Measurements from ENCODE around the gene OPCML.

Gene OPCML

DNA sequence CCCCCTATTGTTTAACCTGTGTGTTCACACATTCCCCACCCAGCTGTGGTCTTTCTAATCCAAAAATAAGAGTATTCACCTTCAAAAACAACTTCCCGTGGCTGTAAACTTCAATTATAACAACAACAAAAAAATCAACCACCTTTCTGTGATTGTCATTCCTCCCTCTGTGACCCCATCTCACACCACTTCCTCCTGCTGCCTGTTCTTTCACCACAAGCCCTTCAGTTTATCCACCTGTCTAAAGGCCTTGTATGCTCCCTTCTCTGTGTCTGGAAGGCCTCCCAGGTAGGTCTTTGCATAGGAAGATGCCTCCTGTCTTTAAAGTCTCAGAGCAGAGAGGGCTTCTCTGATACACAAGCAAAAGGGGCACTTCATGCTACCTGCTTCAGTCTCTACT is 707.7 kb downstream of the OPCML start:
- Histone ChIP-seq H3K9ac (ENCODE audit: low read depth, low read length) (no peak overlapping the region), H3K36me3 (ENCODE audit: insufficient read depth, low read length) (no peaks in the 10 kb centered on the region), H3K4me1 (ENCODE audit: insufficient read depth, low read length) (peaks cover 25% of the 10 kb centered on the region), H3K9me3 (ENCODE audit: control insufficient read depth, insufficient read depth, low read length) (no peaks in the 10 kb centered on the region)

DNA sequence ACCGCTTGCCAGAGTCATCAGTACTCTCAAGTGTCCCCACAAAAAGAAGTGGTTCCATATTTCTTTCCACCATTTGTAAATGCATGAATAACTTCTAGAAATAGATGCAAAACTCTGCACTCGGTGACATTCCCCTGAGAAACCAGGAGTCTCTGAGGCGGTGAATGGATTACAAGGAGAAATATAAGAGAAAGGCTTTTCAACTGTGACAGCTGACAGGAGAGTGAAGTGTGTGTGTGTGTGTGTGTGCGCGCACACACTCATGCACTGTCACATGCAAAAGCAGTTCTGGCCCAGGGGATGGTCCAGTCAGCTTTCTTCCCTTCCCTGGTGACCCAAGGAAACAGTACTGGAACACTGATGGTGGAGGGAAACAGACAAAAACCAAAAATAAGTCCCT is 710.0 kb downstream of the OPCML start:
- no peaks in the 10 kb centered on the region for H3K36me3 ChIP-seq (ENCODE audit: insufficient read depth, low read length)
- H3K9me3 ChIP-seq (ENCODE audit: control insufficient read depth, insufficient read depth, low read length): no peaks in the 10 kb centered on the region
- no peak overlapping the region for H3K9ac ChIP-seq (ENCODE audit: low read depth, low read length)
- peaks cover 25% of the 10 kb centered on the region for H3K4me1 ChIP-seq (ENCODE audit: insufficient read depth, low read length)

DNA sequence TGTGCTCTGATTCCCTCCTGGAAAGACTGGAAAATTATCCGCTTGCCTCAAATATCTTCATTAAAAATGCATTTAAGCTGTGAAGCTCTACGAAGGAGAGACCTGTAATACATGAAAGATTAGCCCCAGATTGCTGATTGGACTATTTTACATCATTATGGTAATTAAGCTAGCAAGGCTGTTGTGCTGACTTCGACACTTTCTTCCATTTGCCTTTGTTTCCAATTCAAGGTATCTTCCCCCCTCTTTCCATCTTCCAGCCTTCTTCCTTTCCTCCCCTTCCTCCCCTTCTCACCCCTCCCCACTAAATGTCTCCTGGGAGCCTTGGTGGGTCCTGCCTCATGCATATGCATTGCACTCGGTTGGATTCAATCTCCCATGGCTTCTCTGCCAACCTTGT is 710.8 kb downstream of the OPCML start:
- no peak overlapping the region; the same call in 1 of the 2 replicates for H3K9ac ChIP-seq (ENCODE audit: low read depth, low read length)
- no peaks in the 10 kb centered on the region for H3K36me3 ChIP-seq (ENCODE audit: insufficient read depth, low read length)
- H3K9me3 ChIP-seq (ENCODE audit: control insufficient read depth, insufficient read depth, low read length): no peaks in the 10 kb centered on the region
- H3K4me1 ChIP-seq (ENCODE audit: insufficient read depth, low read length): peaks cover 25% of the 10 kb centered on the region

DNA sequence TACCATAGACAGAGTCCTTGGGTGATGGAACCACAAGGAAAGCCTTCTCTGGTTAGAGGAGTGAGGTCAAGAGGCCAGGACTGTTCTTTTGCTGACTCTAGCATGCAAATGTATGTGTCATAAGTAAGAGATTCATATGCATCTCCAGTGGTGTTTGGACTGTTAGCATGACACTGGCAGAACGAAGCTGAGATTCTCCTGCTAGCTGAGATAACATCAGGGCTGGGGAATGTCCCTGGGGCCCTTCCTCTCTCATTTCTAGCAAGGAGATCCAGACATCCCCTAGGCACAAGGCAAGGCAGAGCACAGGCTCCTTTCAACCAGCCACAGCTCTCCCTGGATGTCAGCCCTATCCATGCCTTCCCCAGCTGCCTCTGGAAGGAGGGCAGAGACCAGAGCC is 711.3 kb downstream of the OPCML start:
- Histone ChIP-seq H3K4me1 (ENCODE audit: insufficient read depth, low read length) (peaks cover 25% of the 10 kb centered on the region), H3K9ac (ENCODE audit: low read depth, low read length) (no peak overlapping the region), H3K36me3 (ENCODE audit: insufficient read depth, low read length) (no peaks in the 10 kb centered on the region), H3K9me3 (ENCODE audit: control insufficient read depth, insufficient read depth, low read length) (no peaks in the 10 kb centered on the region)

DNA sequence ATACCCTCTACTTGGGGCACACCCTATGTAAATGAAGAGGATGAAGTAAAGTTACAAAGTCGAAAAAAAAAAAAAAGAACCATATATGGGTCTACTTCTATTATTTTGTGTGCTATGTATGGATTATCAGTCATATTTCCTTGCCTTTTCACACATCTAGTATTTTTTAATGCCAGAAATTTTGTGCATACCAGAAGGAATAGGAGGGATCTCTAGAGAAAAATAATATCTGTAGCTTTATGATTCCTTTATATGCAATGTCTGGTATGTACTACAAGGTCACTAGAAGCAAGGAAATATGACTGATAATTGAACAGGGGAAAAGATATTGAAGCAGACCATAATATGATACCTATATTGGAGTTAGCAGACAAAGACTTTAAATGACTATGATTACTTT is 713.4 kb downstream of the OPCML start:
- Histone ChIP-seq H3K9me3 (ENCODE audit: control insufficient read depth, insufficient read depth, low read length) (no peaks in the 10 kb centered on the region), H3K4me1 (ENCODE audit: insufficient read depth, low read length) (peaks cover 32% of the 10 kb centered on the region), H3K36me3 (ENCODE audit: insufficient read depth, low read length) (no peaks in the 10 kb centered on the region), H3K9ac (ENCODE audit: low read depth, low read length) (no peak overlapping the region)

DNA sequence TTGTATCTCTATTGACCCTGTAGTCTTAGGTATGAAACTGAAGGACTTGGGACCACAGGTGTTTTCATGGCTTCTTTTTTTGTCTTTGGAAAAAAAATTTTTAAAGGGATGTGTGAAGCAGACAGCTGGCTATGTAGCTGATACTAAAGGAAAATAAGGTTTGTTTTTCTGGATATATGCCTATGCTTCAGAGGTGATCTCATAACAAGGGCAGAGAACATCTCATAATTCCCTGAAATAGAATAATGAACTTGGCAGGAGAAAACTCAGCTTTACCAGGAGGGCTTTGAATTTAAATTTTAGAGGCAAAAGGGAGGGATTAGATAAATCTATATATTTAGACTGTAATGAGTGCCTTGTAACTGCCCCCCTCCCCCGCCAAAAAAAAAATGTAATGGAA is 714.9 kb downstream of the OPCML start:
- Histone ChIP-seq H3K4me1 (ENCODE audit: insufficient read depth, low read length) (peaks cover 30% of the 10 kb centered on the region), H3K36me3 (ENCODE audit: insufficient read depth, low read length) (no peaks in the 10 kb centered on the region), H3K9me3 (ENCODE audit: control insufficient read depth, insufficient read depth, low read length) (no peaks in the 10 kb centered on the region), H3K9ac (ENCODE audit: low read depth, low read length) (no peak overlapping the region)

DNA sequence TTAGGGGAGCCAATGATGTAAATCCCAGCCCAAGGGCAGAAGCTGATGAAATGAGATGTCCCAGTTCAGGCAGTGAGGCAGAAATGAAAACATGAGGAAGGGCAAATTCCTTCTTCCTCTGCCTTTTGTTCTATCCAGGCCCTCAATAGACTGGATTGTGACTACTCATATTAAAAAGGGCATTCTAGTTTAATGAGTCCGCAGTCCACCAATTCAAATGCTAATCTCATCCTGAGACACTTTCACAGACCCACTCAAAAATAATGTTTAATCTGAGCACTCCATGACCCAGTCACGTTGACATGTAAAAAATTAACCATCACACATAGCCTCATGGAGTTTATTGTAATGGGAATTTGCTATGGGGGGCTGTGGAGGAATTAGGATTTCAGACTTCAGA is 717.9 kb downstream of the OPCML start:
- H3K9me3 ChIP-seq (ENCODE audit: control insufficient read depth, insufficient read depth, low read length): no peaks in the 10 kb centered on the region
- H3K36me3 ChIP-seq (ENCODE audit: insufficient read depth, low read length): no peaks in the 10 kb centered on the region

DNA sequence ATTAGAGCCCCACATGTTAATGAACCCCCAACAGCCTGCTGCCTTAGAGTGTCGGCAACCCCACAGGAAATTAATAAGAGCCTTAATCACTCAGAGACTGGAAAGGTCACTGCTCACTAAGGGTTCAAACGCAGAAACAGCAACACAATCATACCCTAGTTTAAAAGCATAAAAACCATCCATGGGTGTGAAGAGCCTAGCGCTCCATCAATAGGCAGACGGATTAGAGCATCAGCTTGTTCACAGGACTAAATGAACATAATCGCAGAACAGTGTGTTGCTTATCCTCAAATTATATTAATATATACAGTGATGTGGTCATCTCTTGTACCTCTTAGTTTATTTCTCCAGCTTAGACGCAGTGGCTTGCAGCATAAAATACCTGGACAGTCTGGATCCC is 720.7 kb downstream of the OPCML start:
- Histone ChIP-seq H3K9ac (ENCODE audit: low read depth, low read length) (no peak overlapping the region), H3K36me3 (ENCODE audit: insufficient read depth, low read length) (no peaks in the 10 kb centered on the region), H3K9me3 (ENCODE audit: control insufficient read depth, insufficient read depth, low read length) (no peaks in the 10 kb centered on the region), H3K4me1 (ENCODE audit: insufficient read depth, low read length) (peaks cover 8% of the 10 kb centered on the region; the same call in 1 of the 2 replicates)

More for the DNA sequence above, 717.9 kb downstream of the OPCML start:
- Histone ChIP-seq H3K4me1 (ENCODE audit: insufficient read depth, low read length) (peaks cover 8% of the 10 kb centered on the region; the same call in 1 of the 2 replicates), H3K9ac (ENCODE audit: low read depth, low read length) (no peak overlapping the region)

DNA sequence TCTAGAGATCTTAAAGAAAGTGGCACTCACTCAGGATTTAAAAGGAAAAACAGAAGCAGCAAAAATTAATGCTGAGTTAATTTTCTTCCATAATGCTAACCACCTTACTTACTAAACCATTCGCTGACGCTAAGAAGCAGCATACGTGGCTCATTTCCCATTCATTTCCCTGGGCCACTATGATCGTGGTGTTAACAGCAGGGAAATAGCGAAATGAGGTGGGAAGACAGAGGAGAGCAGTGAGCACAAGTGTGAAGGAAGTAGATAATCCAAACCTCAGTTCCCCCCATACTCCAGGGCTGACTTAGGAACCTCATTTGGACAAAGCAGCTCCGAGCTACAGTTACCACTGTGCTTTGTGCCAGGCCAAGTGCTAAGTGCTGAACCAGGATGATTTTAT is 723.2 kb downstream of the OPCML start:
- Histone ChIP-seq H3K9me3 (ENCODE audit: control insufficient read depth, insufficient read depth, low read length) (no peaks in the 10 kb centered on the region), H3K4me1 (ENCODE audit: insufficient read depth, low read length) (peaks cover 2% of the 10 kb centered on the region; the same call in 1 of the 2 replicates), H3K36me3 (ENCODE audit: insufficient read depth, low read length) (no peaks in the 10 kb centered on the region), H3K9ac (ENCODE audit: low read depth, low read length) (no peak overlapping the region)

DNA sequence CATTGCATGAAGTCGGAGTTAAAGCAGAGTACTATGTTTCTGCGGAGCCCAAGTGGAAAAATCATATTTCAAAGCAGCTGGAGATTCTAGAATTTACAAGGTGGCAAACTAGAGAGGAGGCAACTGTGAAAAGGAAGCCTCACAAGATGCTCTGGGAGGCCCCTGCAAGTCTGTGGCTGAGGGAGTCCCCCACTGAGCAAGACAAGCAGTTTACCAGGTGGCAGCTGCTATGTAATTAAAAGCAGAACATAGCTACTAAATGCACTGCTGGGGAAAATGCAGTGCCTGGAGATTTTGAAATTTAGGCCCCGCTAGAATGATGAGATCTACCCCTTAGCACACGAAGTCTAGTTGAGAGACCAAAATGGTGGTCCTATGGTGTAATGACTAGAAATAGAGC is 728.0 kb downstream of the OPCML start:
- H3K9me3 ChIP-seq (ENCODE audit: control insufficient read depth, insufficient read depth, low read length): no peaks in the 10 kb centered on the region
- no peaks in the 10 kb centered on the region for H3K4me1 ChIP-seq (ENCODE audit: insufficient read depth, low read length)
- no peak overlapping the region for H3K9ac ChIP-seq (ENCODE audit: low read depth, low read length)
- H3K36me3 ChIP-seq (ENCODE audit: insufficient read depth, low read length): no peaks in the 10 kb centered on the region; the same call in 1 of the 2 replicates

DNA sequence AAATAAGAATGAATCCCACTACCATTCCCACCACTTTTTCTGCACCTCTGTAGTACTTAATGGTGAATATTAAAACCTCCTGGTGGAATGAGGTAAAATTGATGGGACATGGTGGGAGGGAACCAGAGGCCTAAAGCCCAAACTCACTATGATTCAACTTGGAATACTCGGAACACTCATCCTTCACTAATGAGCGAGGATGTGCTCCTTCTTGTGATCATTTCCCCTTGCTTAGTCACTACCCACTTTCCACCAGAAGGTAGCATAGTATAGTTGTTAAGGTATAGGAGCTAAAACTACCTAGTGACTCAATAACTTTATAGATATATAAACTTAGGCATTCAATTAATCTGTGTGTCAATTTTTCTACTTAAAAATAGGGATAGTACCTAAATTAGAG is 728.9 kb downstream of the OPCML start:
- no peaks in the 10 kb centered on the region for H3K4me1 ChIP-seq (ENCODE audit: insufficient read depth, low read length)
- no peaks in the 10 kb centered on the region; the same call in 1 of the 2 replicates for H3K9me3 ChIP-seq (ENCODE audit: control insufficient read depth, insufficient read depth, low read length)
- no peaks in the 10 kb centered on the region; the same call in 1 of the 2 replicates for H3K36me3 ChIP-seq (ENCODE audit: insufficient read depth, low read length)
- no peak overlapping the region for H3K9ac ChIP-seq (ENCODE audit: low read depth, low read length)

DNA sequence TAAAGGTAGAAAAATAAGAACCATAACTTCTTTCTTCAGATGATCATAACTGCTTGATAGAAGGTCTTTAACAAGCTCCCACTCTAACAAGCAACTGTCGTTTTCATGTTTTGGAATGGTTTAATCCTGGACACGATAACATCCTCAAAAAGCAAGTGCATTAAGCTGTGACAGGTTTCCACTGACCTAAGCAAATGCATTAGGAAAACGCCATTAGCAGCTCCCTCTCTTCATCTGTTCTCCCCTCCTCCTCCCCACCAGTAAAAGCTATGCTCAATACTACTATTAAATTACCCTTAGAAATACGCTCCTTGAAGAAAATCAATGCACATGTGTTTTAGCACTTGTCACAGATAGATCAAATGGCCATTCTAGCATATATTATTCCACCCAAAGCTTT is 729.4 kb downstream of the OPCML start:
- Histone ChIP-seq H3K9me3 (ENCODE audit: control insufficient read depth, insufficient read depth, low read length) (no peaks in the 10 kb centered on the region; the same call in 1 of the 2 replicates), H3K9ac (ENCODE audit: low read depth, low read length) (no peak overlapping the region), H3K36me3 (ENCODE audit: insufficient read depth, low read length) (no peaks in the 10 kb centered on the region; the same call in 1 of the 2 replicates), H3K4me1 (ENCODE audit: insufficient read depth, low read length) (no peaks in the 10 kb centered on the region)

DNA sequence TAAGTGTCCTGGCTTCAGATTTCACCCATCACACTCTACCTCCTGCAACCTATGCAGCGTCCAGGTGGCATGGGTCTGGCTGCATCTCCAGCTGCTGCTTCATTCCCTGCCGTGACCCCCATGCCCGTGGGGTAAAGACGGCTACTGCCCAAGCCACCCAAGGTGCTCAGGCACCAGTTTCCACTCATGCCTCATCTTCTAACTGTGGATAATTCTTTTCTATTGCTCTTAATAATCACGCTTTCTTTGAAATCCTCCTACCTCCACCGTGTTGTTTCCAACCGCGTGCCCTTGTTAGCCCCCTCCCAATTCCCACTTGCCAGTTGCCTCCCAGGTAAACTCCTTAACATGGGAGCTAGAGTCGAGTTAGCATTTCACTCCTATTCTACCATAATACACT is 738.5 kb downstream of the OPCML start:
- Histone ChIP-seq H3K36me3 (ENCODE audit: insufficient read depth, low read length) (no peaks in the 10 kb centered on the region), H3K4me1 (ENCODE audit: insufficient read depth, low read length) (peaks cover 14% of the 10 kb centered on the region; the same call in 1 of the 2 replicates), H3K9ac (ENCODE audit: low read depth, low read length) (no peak overlapping the region), H3K9me3 (ENCODE audit: control insufficient read depth, insufficient read depth, low read length) (no peaks in the 10 kb centered on the region; the same call in 1 of the 2 replicates)

DNA sequence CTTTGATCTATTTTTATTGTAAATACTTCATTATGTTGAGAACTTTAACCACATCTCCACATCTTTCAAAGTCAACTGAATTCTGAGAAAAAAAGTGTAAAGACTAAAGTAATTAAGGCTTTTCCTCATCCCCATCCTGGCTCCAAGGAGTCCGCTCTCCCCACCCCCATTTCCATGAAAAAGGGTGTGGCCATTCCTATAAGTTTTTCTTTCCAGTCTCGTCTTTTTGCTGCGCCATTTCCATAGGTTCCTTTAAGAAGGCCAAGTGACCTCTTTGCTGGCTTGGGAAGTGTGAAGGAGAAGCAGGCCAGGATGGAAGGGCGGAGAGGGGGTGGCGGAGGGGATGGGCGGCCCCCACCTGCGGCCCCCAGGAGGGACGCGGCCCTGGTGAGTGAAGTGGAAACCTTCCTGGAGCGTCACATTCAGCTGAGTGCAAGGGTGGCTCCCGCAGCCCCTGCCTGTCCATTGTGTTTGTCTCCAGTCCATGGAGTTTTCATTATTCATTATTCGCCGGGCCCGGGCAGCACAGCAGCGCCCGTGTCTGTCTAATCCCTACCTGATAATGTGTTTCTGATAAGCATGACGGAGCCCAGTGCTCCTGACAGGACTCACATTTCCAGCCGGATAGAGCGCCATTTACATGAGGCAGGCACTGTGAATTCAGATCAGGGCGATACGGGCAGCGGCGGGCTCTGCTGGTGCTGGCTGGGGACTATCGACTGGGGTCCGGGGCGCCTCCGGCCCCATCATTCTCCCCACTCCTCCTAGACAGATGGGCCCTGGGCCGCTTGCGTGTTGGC is 739.8 kb downstream of the OPCML start:
- H3K9ac ChIP-seq (ENCODE audit: low read depth, low read length): peak overlapping the region; percentile 41
- peaks cover 14% of the 10 kb centered on the region; the same call in 1 of the 2 replicates for H3K4me1 ChIP-seq (ENCODE audit: insufficient read depth, low read length)
- no peaks in the 10 kb centered on the region for H3K9me3 ChIP-seq (ENCODE audit: control insufficient read depth, insufficient read depth, low read length)
- no peaks in the 10 kb centered on the region for H3K36me3 ChIP-seq (ENCODE audit: insufficient read depth, low read length)

DNA sequence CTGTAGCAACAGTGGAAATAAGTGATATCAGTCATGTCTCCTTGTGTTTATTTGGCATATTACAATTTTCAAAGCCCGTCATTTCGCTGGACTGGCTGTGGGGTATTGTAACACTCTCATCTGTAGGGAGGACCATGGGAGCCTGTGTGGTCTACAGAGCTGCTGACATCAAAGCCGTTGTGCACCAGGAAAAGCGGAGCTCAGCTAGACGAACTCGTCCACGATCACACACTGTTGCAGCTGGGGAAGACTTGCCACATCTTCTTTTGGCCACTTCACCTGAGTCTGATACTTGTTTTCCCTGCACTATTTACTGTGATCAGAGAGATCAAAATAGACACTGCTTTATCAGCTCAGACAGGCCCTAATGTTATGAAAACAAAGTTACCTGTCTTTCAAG is 741.3 kb downstream of the OPCML start:
- Histone ChIP-seq H3K4me1 (ENCODE audit: insufficient read depth, low read length) (peaks cover 19% of the 10 kb centered on the region; the same call in 1 of the 2 replicates), H3K9me3 (ENCODE audit: control insufficient read depth, insufficient read depth, low read length) (no peaks in the 10 kb centered on the region), H3K36me3 (ENCODE audit: insufficient read depth, low read length) (no peaks in the 10 kb centered on the region), H3K9ac (ENCODE audit: low read depth, low read length) (no peak overlapping the region)
